Endothelial cell (in vitro differentiated cells): Measurements from ENCODE around the gene MMP2. TPM values are rescaled to one million over a fixed set of nuclear protein-coding genes. Genes with fewer than 3 reads are reported as not detected.

ENCODE experiments used
- DNase-seq: peaks from one replicate; pipeline ENCODE4 v3.0.0; 2021; ENCODE audit warnings: low spot score
- H3K27ac Mint-ChIP-seq: one replicate; pipeline ENCODE4 v1.8.0; 2021; ENCODE audit warnings: mixed read lengths, inconsistent platforms; ENCODE audit not compliant: unreplicated experiment
- H3K27me3 Mint-ChIP-seq: one replicate; pipeline ENCODE4 v1.8.0; 2021; ENCODE audit warnings: mild to moderate bottlenecking, moderate library complexity, mixed read lengths, inconsistent platforms; ENCODE audit not compliant: unreplicated experiment
- H3K36me3 Mint-ChIP-seq: one replicate; pipeline ENCODE4 v1.8.0; 2021; ENCODE audit warnings: mild to moderate bottlenecking, low read depth, mixed read lengths, inconsistent platforms; ENCODE audit not compliant: unreplicated experiment
- H3K4me1 Mint-ChIP-seq: one replicate; pipeline ENCODE4 v1.8.0; 2021; ENCODE audit warnings: mild to moderate bottlenecking, mixed read lengths, inconsistent platforms; ENCODE audit not compliant: unreplicated experiment
- H3K4me3 Mint-ChIP-seq: one replicate; pipeline ENCODE4 v1.8.0; 2021; ENCODE audit warnings: mild to moderate bottlenecking, mixed read lengths, inconsistent platforms; ENCODE audit not compliant: unreplicated experiment
- H3K9me3 Mint-ChIP-seq: one replicate; pipeline ENCODE4 v1.8.0; 2021; ENCODE audit warnings: mixed read lengths, inconsistent platforms; ENCODE audit not compliant: unreplicated experiment
- CTCF ChIP-seq: fragments of 200-600 bp; sonication (generic); IDR thresholded peaks from one replicate; pipeline ENCODE4 v1.5.0; 2021; ENCODE audit warnings: antibody characterized with exemption; ENCODE audit not compliant: unreplicated experiment
- total RNA-seq: library from RNA; stranded (reverse); fragmentation: NEBNext Ultra II Directional; extraction: Animal tissue kit (Norgen Biotek cat#: 25700); gene quantifications from one replicate; pipeline ENCODE4 v1.2.1, GENCODE V29; 2021; ENCODE audit not compliant: unreplicated experiment

The MMP2 gene
- total RNA-seq, 1 donor from 2014 or later = 422 TPM

- TF ChIP-seq CTCF = no peak
- Mint-ChIP-seq H3K36me3 (peaks cover 27% of the 10 kb centered on the region), H3K4me1 (peaks cover 9% of the 10 kb centered on the region), H3K9me3 (peaks cover 5% of the 10 kb centered on the region), H3K4me3 (peak overlapping the region; percentile 91), H3K27me3 (peaks cover 6% of the 10 kb centered on the region), H3K27ac (peak overlapping the region; percentile 82)
- no peak for DNase-seq
Measured at GRCh38 chr16:55510185-55510805, 31.3 kb downstream of the MMP2 start.

GRCh38 chr16:55512941-55513340, 33.9 kb downstream of the MMP2 start:
- Mint-ChIP-seq H3K27me3 (peaks cover 3% of the 10 kb centered on the region), H3K4me3 (peak overlapping the region; percentile 13), H3K9me3 (peaks cover 5% of the 10 kb centered on the region), H3K4me1 (peaks cover 9% of the 10 kb centered on the region), H3K36me3 (peaks cover 26% of the 10 kb centered on the region), H3K27ac (no peak overlapping the region)
- no peak for TF ChIP-seq CTCF
- no peak for DNase-seq

- H3K27me3 Mint-ChIP-seq = peaks cover 3% of the 10 kb centered on the region
- no peak for DNase-seq
- peaks cover 30% of the 10 kb centered on the region for H3K36me3 Mint-ChIP-seq
- H3K9me3 Mint-ChIP-seq = peaks cover 5% of the 10 kb centered on the region
- no peak overlapping the region for H3K27ac Mint-ChIP-seq
- peaks cover 9% of the 10 kb centered on the region for H3K4me1 Mint-ChIP-seq
- TF ChIP-seq CTCF = no peak
- H3K4me3 Mint-ChIP-seq = no peak overlapping the region
Measured at GRCh38 chr16:55513616-55514015, 34.6 kb downstream of the MMP2 start.

GRCh38 chr16:55515111-55515510, 36.1 kb downstream of the MMP2 start:
- peaks cover 3% of the 10 kb centered on the region for H3K4me1 Mint-ChIP-seq
- no peak for DNase-seq
- H3K27ac Mint-ChIP-seq = no peak overlapping the region
- H3K9me3 Mint-ChIP-seq = peaks cover 5% of the 10 kb centered on the region
- no peak overlapping the region for H3K4me3 Mint-ChIP-seq
- TF ChIP-seq CTCF = no peak
- H3K27me3 Mint-ChIP-seq = peaks cover 3% of the 10 kb centered on the region
- H3K36me3 Mint-ChIP-seq = peaks cover 35% of the 10 kb centered on the region

GRCh38 chr16:55521792-55522191, 42.8 kb downstream of the MMP2 start:
- Mint-ChIP-seq H3K4me3 (peak overlapping the region; percentile 10), H3K27ac (no peak overlapping the region), H3K4me1 (no peaks in the 10 kb centered on the region), H3K9me3 (no peaks in the 10 kb centered on the region), H3K36me3 (peaks cover 16% of the 10 kb centered on the region), H3K27me3 (no peaks in the 10 kb centered on the region)
- no peak for TF ChIP-seq CTCF
- no peak for DNase-seq
